Tibial nerve (tissue), 4 donors: Measurements from ENCODE around the gene PRODH2. TPM values are rescaled to one million over a fixed set of nuclear protein-coding genes. Genes with fewer than 3 reads are reported as not detected.

Experiments used
- DNase-seq, 2 donors: peaks; one replicate each; pipeline ENCODE4 v3.0.0-alpha.2; 2019; ENCODE audit warnings: low spot score in 2 of 2
- H3K27ac ChIP-seq, 4 donors: fragments of 200-600 bp; sonication (generic) in 3 of 4; one replicate each; pipeline ENCODE4 v1.5.1; 2017 to 2019; ENCODE audit warnings: mild to moderate bottlenecking in 1 of 4
- H3K27me3 ChIP-seq, 2 donors: fragments of 200-600 bp; sonication (generic) in 1 of 2; one replicate each; pipeline versions ENCODE4 v1.5.1 to v1.6.0; 2017 to 2019
- H3K36me3 ChIP-seq, 3 donors: fragments of 200-600 bp; sonication (generic); one replicate each; pipeline ENCODE4 v1.5.1; 2018 to 2019
- H3K4me1 ChIP-seq, 4 donors: fragments of 200-600 bp; sonication (generic) in 3 of 4; one replicate each; pipeline ENCODE4 v1.5.1; 2017 to 2019
- H3K4me3 ChIP-seq, 4 donors: fragments of 200-600 bp; sonication (generic) in 3 of 4; one replicate each; pipeline ENCODE4 v1.5.1; 2017 to 2019; ENCODE audit warnings: mild to moderate bottlenecking in 1 of 4, moderate library complexity in 1 of 4
- H3K9me3 ChIP-seq, 4 donors: fragments of 200-600 bp; sonication (generic) in 3 of 4; one replicate each; pipeline ENCODE4 v1.5.1; 2017 to 2019
- CTCF ChIP-seq, 5 experiments: fragments of 200-600 bp in 3 of 5; fragments of 450-650 bp in 2 of 5; sonication (generic) in 3 of 5; IDR thresholded peaks; one replicate each; pipeline ENCODE4 v1.5.1; 2016 to 2019; ENCODE audit warnings: antibody characterized with exemption in 5 of 5, mild to moderate bottlenecking in 3 of 5, moderate library complexity in 2 of 5
- EP300 ChIP-seq, 2 donors: sonication (generic); formaldehyde crosslinking; IDR thresholded peaks; one replicate each; pipeline ENCODE4 v1.6.1; 2017; ENCODE audit warnings: antibody characterized with exemption in 2 of 2, mild to moderate bottlenecking in 1 of 2
- POLR2A ChIP-seq, 2 donors: fragments of 450-650 bp; IDR thresholded peaks; one replicate each; pipeline ENCODE4 v1.6.1; 2017; ENCODE audit warnings: antibody characterized with exemption in 2 of 2, mild to moderate bottlenecking in 2 of 2, moderate library complexity in 2 of 2
- WGBS, 2 donors: methylation state at CpG; one replicate each; pipeline ENCODE4 v1.1.5; 2018; 5-methylcytosine and 5-hydroxymethylcytosine counted together
- total RNA-seq, 4 donors: library from RNA; depleted of rRNA; stranded (reverse); fragments of >200 nt; gene quantifications; one replicate each; pipeline ENCODE4 v1.1.0, GENCODE V29; 2016

PRODH2 gene
- total RNA-seq, 4 donors from 2014 or later, result not detected

GRCh38 chr19:35793381-35794165 lies 19.1 kb downstream of the PRODH2 start:
- 73 to 76% methylated on average over 7 of the region's 7 CpGs for WGBS, 2 donors

GRCh38 chr19:35792888-35793287 lies 19.8 kb downstream of the PRODH2 start:
- H3K27me3 ChIP-seq, result peaks cover 0 to 23% of the 10 kb centered on the region in 2 donors
- no peak overlapping the region for H3K27ac ChIP-seq
- TF ChIP-seq POLR2A (IDR thresholded peaks at IDR 0.05), result no peak
- no peak for TF ChIP-seq CTCF (IDR thresholded peaks at IDR 0.05)
- TF ChIP-seq EP300 (IDR thresholded peaks at IDR 0.05), result no peak
- no peaks in the 10 kb centered on the region for H3K9me3 ChIP-seq
- DNase-seq, result no peak
- 65 to 74% methylated on average over 8 of the region's 8 CpGs for WGBS, 2 donors
- H3K4me3 ChIP-seq, result no peak overlapping the region
- peaks cover 0 to 5% (median 0%) of the 10 kb centered on the region in 3 donors for H3K36me3 ChIP-seq
- H3K4me1 ChIP-seq, result peaks cover 0 to 8% (median 0%) of the 10 kb centered on the region in 4 donors

More at GRCh38 chr19:35793381-35794165, 19.1 kb downstream of the PRODH2 start:
- DNase-seq, result no peak
- Histone ChIP-seq H3K9me3 (no peaks in the 10 kb centered on the region), H3K36me3 (no peaks in the 10 kb centered on the region), H3K4me3 (no peak overlapping the region), H3K27me3 (peaks cover 0 to 30% of the 10 kb centered on the region in 2 donors), H3K27ac (no peak overlapping the region), H3K4me1 (peaks cover 0 to 8% (median 0%) of the 10 kb centered on the region in 4 donors)
- TF ChIP-seq EP300 (IDR thresholded peaks at IDR 0.05) (no peak), CTCF (IDR thresholded peaks at IDR 0.05) (no peak), POLR2A (IDR thresholded peaks at IDR 0.05) (no peak)

- Histone ChIP-seq H3K27me3 (peaks cover 0 to 18% of the 10 kb centered on the region in 2 donors), H3K27ac (no peak overlapping the region), H3K4me1 (peaks cover 0 to 3% (median 0%) of the 10 kb centered on the region in 4 donors), H3K9me3 (no peaks in the 10 kb centered on the region), H3K36me3 (peaks cover 0 to 11% (median 0%) of the 10 kb centered on the region in 3 donors), H3K4me3 (no peak overlapping the region)
- WGBS, 2 donors, result 67 to 86% methylated on average over 8 to 15 of the region's 15 CpGs
- DNase-seq, result no peak
- TF ChIP-seq EP300 (IDR thresholded peaks at IDR 0.05) (no peak), CTCF (IDR thresholded peaks at IDR 0.05) (no peak), POLR2A (IDR thresholded peaks at IDR 0.05) (no peak)
Observed at GRCh38 chr19:35792312-35792711, 20.3 kb downstream of the PRODH2 start.

GRCh38 chr19:35791814-35792279 lies 20.8 kb downstream of the PRODH2 start:
- 69 to 89% methylated on average over 6 to 8 of the region's 9 CpGs for WGBS, 2 donors
- no peak overlapping the region for H3K27ac ChIP-seq

More at GRCh38 chr19:35791814-35792279, 20.8 kb downstream of the PRODH2 start:
- Histone ChIP-seq H3K9me3 (no peaks in the 10 kb centered on the region), H3K4me1 (no peaks in the 10 kb centered on the region), H3K27me3 (peaks cover 0 to 13% of the 10 kb centered on the region in 2 donors), H3K36me3 (peaks cover 0 to 15% (median 0%) of the 10 kb centered on the region in 3 donors), H3K4me3 (no peak overlapping the region)
- no peak for DNase-seq
- TF ChIP-seq CTCF (IDR thresholded peaks at IDR 0.05) (no peak), POLR2A (IDR thresholded peaks at IDR 0.05) (no peak), EP300 (IDR thresholded peaks at IDR 0.05) (no peak)
